ENCODE data around the gene ZNF322. TPM values are rescaled to one million over a fixed set of nuclear protein-coding genes. Genes with fewer than 3 reads are reported as not detected.

The ZNF322 gene
- polyA plus RNA-seq, 1 donor (not counting 4 experiments of a cell fraction or from before 2014, with no cell fraction given): 7.7 TPM

DNA sequence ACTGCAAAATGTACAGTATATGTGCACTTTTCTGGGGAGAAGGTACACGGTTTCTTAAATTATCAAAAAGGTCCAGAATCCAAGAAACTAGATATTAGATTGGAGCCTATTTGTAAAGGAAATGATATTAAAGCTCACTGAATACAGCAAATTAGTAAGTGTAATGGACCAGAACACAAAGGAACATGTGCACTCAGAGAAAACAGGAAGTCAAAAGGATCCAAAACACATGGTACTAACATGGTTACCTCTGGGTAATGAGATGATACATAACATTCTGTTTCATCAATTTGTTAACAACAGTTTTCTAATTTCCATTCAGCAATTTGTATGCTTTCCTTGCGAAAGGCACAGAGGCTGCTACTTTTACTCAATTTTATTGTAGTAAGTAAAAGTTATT lies 18.7 kb downstream of the ZNF322 start:
- DNase-seq (ENCODE audit: low read depth, low spot score) (no peak), FAIRE-seq (no peak)
- dilution Hi-C loops (cut with MboI; ENCODE audit: extremely low pct_ligation_motif_present, low sequenced_read_pairs): no loop called here
- TF ChIP-seq, protein P1, sequence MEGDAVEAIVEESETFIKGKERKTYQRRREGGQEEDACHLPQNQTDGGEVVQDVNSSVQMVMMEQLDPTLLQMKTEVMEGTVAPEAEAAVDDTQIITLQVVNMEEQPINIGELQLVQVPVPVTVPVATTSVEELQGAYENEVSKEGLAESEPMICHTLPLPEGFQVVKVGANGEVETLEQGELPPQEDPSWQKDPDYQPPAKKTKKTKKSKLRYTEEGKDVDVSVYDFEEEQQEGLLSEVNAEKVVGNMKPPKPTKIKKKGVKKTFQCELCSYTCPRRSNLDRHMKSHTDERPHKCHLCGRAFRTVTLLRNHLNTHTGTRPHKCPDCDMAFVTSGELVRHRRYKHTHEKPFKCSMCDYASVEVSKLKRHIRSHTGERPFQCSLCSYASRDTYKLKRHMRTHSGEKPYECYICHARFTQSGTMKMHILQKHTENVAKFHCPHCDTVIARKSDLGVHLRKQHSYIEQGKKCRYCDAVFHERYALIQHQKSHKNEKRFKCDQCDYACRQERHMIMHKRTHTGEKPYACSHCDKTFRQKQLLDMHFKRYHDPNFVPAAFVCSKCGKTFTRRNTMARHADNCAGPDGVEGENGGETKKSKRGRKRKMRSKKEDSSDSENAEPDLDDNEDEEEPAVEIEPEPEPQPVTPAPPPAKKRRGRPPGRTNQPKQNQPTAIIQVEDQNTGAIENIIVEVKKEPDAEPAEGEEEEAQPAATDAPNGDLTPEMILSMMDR (optimal IDR thresholded peaks at IDR 0.05 in 1 of 3, IDR thresholded peaks at IDR 0.05 in 1 of 3, conservative IDR thresholded peaks at IDR 0.05 in 1 of 3; ENCODE audit: extremely low read depth in 1 of 3, insufficient read depth in 2 of 3, low read length in 3 of 3): no peak
- no peak for TF ChIP-seq EZH2 (IDR thresholded peaks at IDR 0.05; ENCODE audit: low read length)
- H3K4me1 ChIP-seq (ENCODE audit: control insufficient read depth, extremely low read depth, insufficient read depth, low read length): no peaks in the 10 kb centered on the region
- no peak overlapping the region for H2AFZ ChIP-seq (ENCODE audit: control insufficient read depth, low read length)
- H3K4me2 ChIP-seq (ENCODE audit: control insufficient read depth, extremely low read depth, insufficient read depth, low read depth, low read length): no peak overlapping the region
- H3K9me3 ChIP-seq (ENCODE audit: control insufficient read depth, low read depth, low read length): peaks cover 32% of the 10 kb centered on the region
- H3K4me3 ChIP-seq (ENCODE audit: control insufficient read depth in 2 of 3, extremely low read depth in 1 of 3, insufficient read depth in 2 of 3, low read depth in 1 of 3, low read length in 3 of 3): no peak overlapping the region
- H4K20me1 ChIP-seq (ENCODE audit: control insufficient read depth, extremely low read depth, insufficient read depth, low read length): no peaks in the 10 kb centered on the region
- peaks cover 16 to 20% of the 10 kb centered on the region in 2 experiments for H3K36me3 ChIP-seq (ENCODE audit: control insufficient read depth in 2 of 2, extremely low read depth in 1 of 2, insufficient read depth in 2 of 2, low read length in 2 of 2)
- H3K27ac ChIP-seq (ENCODE audit: control insufficient read depth, insufficient read depth, low read length): no peak overlapping the region
- no peaks in the 10 kb centered on the region for H3K9me1 ChIP-seq (ENCODE audit: control insufficient read depth, extremely low read depth, insufficient read depth, low read length)
- H3K79me2 ChIP-seq (ENCODE audit: control insufficient read depth, insufficient read depth, low read length): peaks cover 8% of the 10 kb centered on the region
- no peak overlapping the region for H3K9ac ChIP-seq (ENCODE audit: control insufficient read depth, extremely low read depth, insufficient read depth, low read length)
- H3K27me3 ChIP-seq (ENCODE audit: control insufficient read depth, extremely low read depth, insufficient read depth, low read length): no peaks in the 10 kb centered on the region

DNA sequence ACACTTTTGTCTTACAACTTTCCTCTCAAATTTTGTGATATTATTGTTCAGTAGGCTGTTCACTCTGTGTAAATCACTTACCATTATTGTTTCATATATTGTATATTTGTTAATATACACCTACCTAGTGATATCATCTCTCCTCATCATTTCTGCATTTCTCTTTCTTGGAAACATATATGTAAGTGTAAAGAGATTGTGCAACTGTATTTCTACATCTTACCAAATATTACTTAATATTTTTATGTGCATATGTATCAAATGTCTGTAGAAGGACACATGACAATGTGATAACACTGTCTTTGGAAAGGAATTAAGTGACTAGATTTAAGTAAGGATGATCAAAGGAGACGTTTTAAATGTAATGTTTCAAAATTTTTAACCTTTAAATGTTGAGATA lies 30.2 kb downstream of the ZNF322 start:
- Histone ChIP-seq H2AFZ (ENCODE audit: control insufficient read depth, low read length) (no peak overlapping the region), H3K79me2 (ENCODE audit: control insufficient read depth, insufficient read depth, low read length) (no peaks in the 10 kb centered on the region), H3K9ac (ENCODE audit: control insufficient read depth, extremely low read depth, insufficient read depth, low read length) (no peak overlapping the region), H4K20me1 (ENCODE audit: control insufficient read depth, extremely low read depth, insufficient read depth, low read length) (no peaks in the 10 kb centered on the region), H3K4me3 (ENCODE audit: control insufficient read depth in 2 of 3, extremely low read depth in 1 of 3, insufficient read depth in 2 of 3, low read depth in 1 of 3, low read length in 3 of 3) (no peak overlapping the region), H3K27ac (ENCODE audit: control insufficient read depth, insufficient read depth, low read length) (no peak overlapping the region), H3K9me3 (ENCODE audit: control insufficient read depth, low read depth, low read length) (no peaks in the 10 kb centered on the region), H3K36me3 (ENCODE audit: control insufficient read depth in 2 of 2, extremely low read depth in 1 of 2, insufficient read depth in 2 of 2, low read length in 2 of 2) (peaks cover 0 to 1% of the 10 kb centered on the region in 2 experiments), H3K4me2 (ENCODE audit: control insufficient read depth, extremely low read depth, insufficient read depth, low read depth, low read length) (no peak overlapping the region), H3K27me3 (ENCODE audit: control insufficient read depth, extremely low read depth, insufficient read depth, low read length) (no peaks in the 10 kb centered on the region), H3K4me1 (ENCODE audit: control insufficient read depth, extremely low read depth, insufficient read depth, low read length) (no peaks in the 10 kb centered on the region), H3K9me1 (ENCODE audit: control insufficient read depth, extremely low read depth, insufficient read depth, low read length) (no peaks in the 10 kb centered on the region)
- dilution Hi-C loops (cut with MboI; ENCODE audit: extremely low pct_ligation_motif_present, low sequenced_read_pairs): no loop called here
- FAIRE-seq (no peak), DNase-seq (ENCODE audit: low read depth, low spot score) (no peak)
- TF ChIP-seq, protein P1 (optimal IDR thresholded peaks at IDR 0.05 in 1 of 3, IDR thresholded peaks at IDR 0.05 in 1 of 3, conservative IDR thresholded peaks at IDR 0.05 in 1 of 3; ENCODE audit: extremely low read depth in 1 of 3, insufficient read depth in 2 of 3, low read length in 3 of 3): no peak
- TF ChIP-seq EZH2 (IDR thresholded peaks at IDR 0.05; ENCODE audit: low read length): no peak

All from keratinocyte (primary cell).